Astrocyte of the hippocampus (primary cell): ENCODE data around the gene HEMGN.

ENCODE experiments used
- DNase-seq: peaks from one replicate; pipeline ENCODE4 v3.0.0; 2011; ENCODE audit warnings: low read depth, low spot score

Gene HEMGN

DNA sequence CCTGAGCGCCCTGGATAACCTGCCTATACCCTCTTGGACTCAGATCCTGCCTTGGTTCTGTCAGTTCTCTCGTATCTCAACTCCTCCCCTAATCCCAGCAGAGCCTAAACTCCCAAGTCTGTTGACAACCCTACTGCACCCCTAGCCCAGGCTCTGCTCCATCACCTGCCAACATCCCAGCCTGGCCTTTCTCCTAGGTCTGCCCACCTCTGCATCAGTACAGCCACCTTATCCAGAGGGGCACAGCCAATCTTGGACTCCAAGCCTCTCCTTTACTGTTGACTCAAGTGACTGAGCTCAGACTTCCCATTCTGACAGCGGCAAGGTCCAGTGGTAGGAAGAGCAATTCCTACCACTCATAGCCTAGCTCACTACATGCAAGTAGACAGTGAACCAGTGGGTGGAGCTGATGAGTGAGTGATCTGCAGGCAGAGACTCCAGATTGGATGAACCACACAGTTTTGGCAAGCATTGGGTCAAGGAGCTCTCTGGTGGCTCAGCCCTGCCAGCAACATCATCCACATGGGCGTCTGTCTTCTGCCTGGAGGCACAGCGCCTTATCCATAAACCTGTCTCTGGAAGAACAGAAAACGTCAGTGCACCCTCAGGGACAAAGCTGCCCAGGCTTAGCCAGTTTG, 42.2 kb downstream of the HEMGN start:
- DNase-seq, result no peak

DNA sequence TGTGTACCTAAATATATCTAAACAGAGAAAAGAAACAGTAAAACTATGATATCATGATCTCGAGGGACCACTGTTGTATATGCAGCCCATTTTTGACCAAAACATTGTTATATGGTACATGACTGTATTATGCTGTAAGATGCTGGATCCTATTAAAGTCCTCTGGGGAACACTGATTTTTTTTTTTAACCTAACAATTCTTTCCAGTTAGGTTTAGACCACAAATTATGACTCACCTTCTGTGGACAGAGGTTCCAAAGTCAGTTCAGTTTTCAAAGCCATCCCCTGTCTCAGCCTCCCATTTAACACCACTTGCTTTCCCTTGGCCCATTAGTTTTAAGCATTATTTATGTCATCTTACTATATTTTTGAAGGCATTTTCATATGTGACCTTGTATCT, 42.8 kb downstream of the HEMGN start:
- DNase-seq, result no peak

DNA sequence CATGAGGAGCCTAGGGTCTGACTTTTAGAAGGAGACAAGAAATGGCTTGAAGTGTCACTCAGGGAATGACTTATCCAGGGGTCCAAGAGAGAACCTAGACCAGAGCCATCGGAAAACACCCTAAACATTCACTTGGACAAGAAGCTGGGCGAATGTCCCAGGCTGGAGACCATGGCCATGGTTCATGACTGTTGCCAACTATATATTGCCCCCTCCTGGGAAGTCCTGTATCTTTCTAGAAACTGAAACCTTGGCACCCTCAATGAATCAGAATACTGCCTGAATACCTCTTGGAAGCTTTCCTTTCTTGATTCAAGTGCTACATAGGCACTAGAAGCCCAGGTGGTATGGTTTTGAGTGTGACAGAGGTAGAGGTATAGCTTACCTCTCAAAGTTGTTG, 45.6 kb downstream of the HEMGN start:
- no peak for DNase-seq

DNA sequence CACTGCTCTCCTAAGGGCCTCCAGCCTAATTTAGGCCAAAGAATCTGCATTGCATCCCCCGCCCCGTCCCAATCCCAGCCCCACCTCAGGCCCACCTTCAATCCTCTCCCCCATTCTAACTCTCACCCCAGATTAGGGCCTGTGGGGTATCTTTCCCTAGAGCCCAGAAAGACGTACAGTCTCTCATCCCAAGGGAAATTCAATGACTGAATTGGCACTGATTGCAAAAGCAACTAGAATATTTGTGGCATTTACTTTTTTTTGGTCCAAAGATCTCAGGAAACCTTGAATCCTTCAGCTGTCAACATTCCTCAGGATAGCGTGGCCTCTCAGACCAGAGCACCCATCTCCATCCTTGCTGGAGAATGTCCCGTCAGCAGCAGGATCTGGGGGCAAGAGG, 46.2 kb downstream of the HEMGN start:
- DNase-seq, result no peak

DNA sequence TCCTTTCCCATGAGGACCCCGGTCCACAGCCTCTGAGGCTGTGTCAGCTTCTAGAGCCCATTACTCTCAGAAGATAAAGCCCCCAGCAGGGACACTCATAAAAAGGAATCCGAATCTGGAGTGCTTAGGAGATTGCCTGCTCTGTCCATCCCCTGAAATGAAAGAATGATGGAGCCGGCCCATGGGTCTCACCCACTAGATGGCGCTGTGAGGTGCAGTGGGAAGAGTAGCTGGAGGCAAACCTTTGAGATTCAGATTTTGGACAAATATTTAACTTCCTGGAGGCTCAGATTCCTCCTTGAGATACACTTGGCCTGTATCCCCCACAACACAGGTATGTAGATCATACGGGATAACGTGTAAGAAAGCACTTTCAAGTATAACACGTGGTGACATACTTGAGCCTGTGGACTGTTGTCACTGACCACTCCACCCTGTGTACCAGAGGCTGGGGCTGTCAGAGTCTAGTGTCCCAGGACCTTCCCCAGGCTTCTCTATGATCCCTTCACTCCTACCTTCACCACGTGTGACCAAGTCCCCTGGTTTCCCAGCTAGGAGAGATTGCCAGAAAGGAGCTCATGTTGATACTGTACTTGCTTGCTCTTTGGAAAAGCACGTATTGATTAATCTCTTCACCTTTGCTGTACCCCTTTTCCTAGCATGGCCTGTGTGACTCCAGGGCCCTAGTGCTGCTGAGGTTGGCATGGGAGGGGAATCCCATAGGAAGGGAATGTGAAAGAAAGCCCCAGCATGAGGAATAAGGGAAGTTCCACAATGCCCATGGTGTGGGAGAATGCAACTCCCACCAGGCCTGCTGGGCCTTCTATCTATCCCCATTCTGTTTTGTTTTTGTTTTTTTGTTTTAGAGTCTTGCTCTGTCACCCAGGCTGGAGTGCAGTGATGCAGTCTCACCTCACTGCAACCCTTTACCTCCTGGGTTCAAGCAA, 47.8 kb downstream of the HEMGN start:
- peak; percentile 6 for DNase-seq

DNA sequence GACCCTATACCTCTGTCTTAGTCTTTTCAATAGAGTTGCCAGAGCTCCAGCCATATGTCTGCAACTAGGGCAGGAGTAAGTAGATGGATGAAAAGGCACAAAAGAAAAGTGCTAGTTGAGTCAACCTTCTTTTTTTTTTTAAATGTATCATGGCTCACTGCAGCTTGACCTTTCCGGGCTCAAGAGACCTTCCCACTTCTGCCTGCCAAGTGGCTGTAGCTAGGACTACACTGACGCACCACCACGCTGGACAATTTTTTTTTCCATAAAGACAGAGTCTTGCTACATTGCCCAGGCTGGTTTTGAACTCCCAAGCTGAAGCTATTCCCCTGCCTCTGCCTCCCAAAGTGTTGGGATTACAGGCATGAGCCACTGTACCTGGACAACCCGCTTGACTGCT, 57.6 kb downstream of the HEMGN start:
- DNase-seq, result no peak
